H9 (cell line): ENCODE results near the gene RGS6. TPM values are rescaled to one million over a fixed set of nuclear protein-coding genes. Genes with fewer than 3 reads are reported as not detected.

Experiments
- DNase-seq: peaks from one replicate; pipeline ENCODE4 v3.0.0-alpha.2; 2017
- H2AFZ ChIP-seq: one replicate; pipeline ENCODE4 v1.6.1; 2013; ENCODE audit warnings: mild to moderate bottlenecking, low read length, control low read depth, moderate library complexity
- H2AK5ac ChIP-seq: 2 replicates; pipeline ENCODE4 v1.6.1; 2013; ENCODE audit warnings: low read length, control low read depth, mixed read lengths; ENCODE audit not compliant: insufficient read length
- H2BK120ac ChIP-seq: one replicate; pipeline ENCODE4 v1.6.1; 2013; ENCODE audit warnings: low read depth, mild to moderate bottlenecking, low read length, control low read depth, inconsistent platforms; ENCODE audit not compliant: poor library complexity, severe bottlenecking
- H2BK12ac ChIP-seq: 2 replicates; pipeline ENCODE4 v1.6.1; 2013; ENCODE audit warnings: low read length, control low read depth, mixed read lengths, low read depth; ENCODE audit not compliant: insufficient read length
- H2BK15ac ChIP-seq: 2 replicates; pipeline ENCODE4 v1.6.1; 2013; ENCODE audit warnings: low read depth, low read length, control low read depth
- H2BK20ac ChIP-seq: one replicate; pipeline ENCODE4 v1.6.1; 2013; ENCODE audit warnings: low read depth, mild to moderate bottlenecking, low read length, control low read depth, inconsistent platforms; ENCODE audit not compliant: poor library complexity, severe bottlenecking
- H2BK5ac ChIP-seq: 2 replicates; pipeline ENCODE4 v1.6.1; 2013; ENCODE audit warnings: low read length, control low read depth, mixed read lengths; ENCODE audit not compliant: insufficient read length
- H3K14ac ChIP-seq: 2 replicates; pipeline ENCODE4 v1.6.1; 2013; ENCODE audit warnings: low read length, control low read depth; ENCODE audit not compliant: insufficient read depth
- H3K18ac ChIP-seq: 2 replicates; pipeline ENCODE4 v1.6.1; 2013; ENCODE audit warnings: low read depth, mild to moderate bottlenecking, mixed read lengths, low read length, control low read depth; ENCODE audit not compliant: insufficient read length
- H3K23ac ChIP-seq: 2 replicates; pipeline ENCODE4 v1.6.1; 2013; ENCODE audit warnings: low read length, control low read depth, mixed read lengths, low read depth; ENCODE audit not compliant: insufficient read length
- H3K23me2 ChIP-seq: 2 replicates; pipeline ENCODE4 v1.6.1; 2013; ENCODE audit warnings: low read depth, mild to moderate bottlenecking, mixed read lengths, low read length, control low read depth; ENCODE audit not compliant: insufficient read length, poor library complexity, severe bottlenecking
- H3K27ac ChIP-seq: 2 replicates; pipeline ENCODE4 v1.5.1; 2013; ENCODE audit warnings: low read length, control low read depth, mixed read lengths, low read depth; ENCODE audit not compliant: insufficient read length
- H3K27me3 ChIP-seq: 2 replicates; pipeline ENCODE4 v1.6.1; 2013; ENCODE audit warnings: low read length, control low read depth, inconsistent platforms; ENCODE audit not compliant: insufficient read depth
- H3K4ac ChIP-seq: 2 replicates; pipeline ENCODE4 v1.6.1; 2013; ENCODE audit warnings: low read depth, mild to moderate bottlenecking, control low read depth, inconsistent platforms, low read length, moderate library complexity
- H3K4me1 ChIP-seq: 2 replicates; pipeline ENCODE4 v1.6.1; 2013; ENCODE audit warnings: low read length, control low read depth, inconsistent platforms; ENCODE audit not compliant: insufficient read depth
- H3K4me2 ChIP-seq: 2 replicates; pipeline ENCODE4 v1.6.1; 2013; ENCODE audit warnings: low read length, control low read depth, mixed read lengths; ENCODE audit not compliant: insufficient read length, insufficient read depth
- H3K56ac ChIP-seq: 2 replicates; pipeline ENCODE4 v1.6.1; 2013; ENCODE audit warnings: low read depth, mild to moderate bottlenecking, mixed read lengths, low read length, control low read depth; ENCODE audit not compliant: insufficient read length
- H3K79me1 ChIP-seq: 2 replicates; pipeline ENCODE4 v1.6.1; 2013; ENCODE audit warnings: low read depth, mild to moderate bottlenecking, moderate library complexity, low read length, control low read depth, inconsistent platforms; ENCODE audit not compliant: insufficient read depth, poor library complexity, severe bottlenecking
- H3K79me2 ChIP-seq: 2 replicates; pipeline ENCODE4 v1.6.1; 2013; ENCODE audit warnings: low read length, control low read depth, inconsistent platforms; ENCODE audit not compliant: insufficient read depth
- H3K9ac ChIP-seq: 2 replicates; pipeline ENCODE4 v1.6.1; 2013; ENCODE audit warnings: low read length, control low read depth, mixed read lengths; ENCODE audit not compliant: insufficient read length; ENCODE audit errors: extremely low read depth
- H3K9me3 ChIP-seq: one replicate; pipeline ENCODE4 v1.6.1; 2013; ENCODE audit warnings: low read depth, low read length, inconsistent platforms; ENCODE audit not compliant: control insufficient read depth
- H3T11ph ChIP-seq: one replicate; pipeline ENCODE4 v1.6.1; 2013; ENCODE audit warnings: mild to moderate bottlenecking, low read length, control low read depth, inconsistent platforms
- H4K20me1 ChIP-seq: one replicate; pipeline ENCODE4 v1.6.1; 2013; ENCODE audit not compliant: control insufficient read depth, insufficient read length, insufficient read depth
- H4K5ac ChIP-seq: 2 replicates; pipeline ENCODE4 v1.6.1; 2013; ENCODE audit warnings: low read depth, mild to moderate bottlenecking, mixed read lengths, low read length, control low read depth; ENCODE audit not compliant: insufficient read length
- H4K8ac ChIP-seq: replicated peaks from 2 replicates; pipeline ENCODE4 v1.6.1; 2013; ENCODE audit warnings: low read length, control low read depth, mixed read lengths, low read depth; ENCODE audit not compliant: insufficient read length
- H4K91ac ChIP-seq: 2 replicates; pipeline ENCODE4 v1.6.1; 2013; ENCODE audit warnings: low read depth, mild to moderate bottlenecking, moderate library complexity, mixed read lengths, low read length, control low read depth; ENCODE audit not compliant: insufficient read length
- H3K27ac Mint-ChIP-seq, 3 experiments: 2 replicates in 2 of 3; 3 replicates in 1 of 3; pipeline ENCODE4 v1.8.0; 2020 to 2021; ENCODE audit warnings: mixed read lengths in 3 of 3, mild to moderate bottlenecking in 1 of 3, moderate library complexity in 1 of 3
- H3K27me3 Mint-ChIP-seq: 2 replicates; pipeline ENCODE4 v1.8.0; 2021; ENCODE audit warnings: low read depth, mild to moderate bottlenecking, moderate library complexity, mixed read lengths
- H3K36me3 Mint-ChIP-seq, 3 experiments: 2 replicates in 2 of 3; 3 replicates in 1 of 3; pipeline ENCODE4 v1.8.0; 2020 to 2021; ENCODE audit warnings: low read depth in 3 of 3, mixed read lengths in 3 of 3; ENCODE audit not compliant: insufficient read depth in 1 of 3
- H3K4me1 Mint-ChIP-seq, 2 experiments: 2 replicates each; pipeline ENCODE4 v1.8.0; 2020; ENCODE audit warnings: mixed read lengths in 2 of 2
- H3K4me3 Mint-ChIP-seq, 2 experiments: 2 replicates in 1 of 2; 3 replicates in 1 of 2; pipeline ENCODE4 v1.8.0; 2020 to 2021; ENCODE audit warnings: mild to moderate bottlenecking in 2 of 2, mixed read lengths in 2 of 2, moderate library complexity in 1 of 2
- H3K9me3 Mint-ChIP-seq, 2 experiments: 2 replicates in 1 of 2; 3 replicates in 1 of 2; pipeline ENCODE4 v1.8.0; 2020; ENCODE audit warnings: mild to moderate bottlenecking in 2 of 2, mixed read lengths in 2 of 2, moderate library complexity in 1 of 2
- CTCF ChIP-seq: fragments of 200-600 bp; sonication (generic); conservative IDR thresholded peaks from 3 replicates; pipeline ENCODE4 v1.8.0; 2021; ENCODE audit warnings: antibody characterized with exemption, mild to moderate bottlenecking
- WGBS: extraction: QIAGEN DNeasy Blood & Tissue Kit; methylation state at CpG from one replicate; pipeline ENCODE4 v1.1.7; 2013; ENCODE audit warnings: missing lambda C conversion rate, low lambda C conversion rate, mixed read lengths; ENCODE audit not compliant: insufficient read length; ENCODE audit errors: extremely low coverage; 5-methylcytosine and 5-hydroxymethylcytosine counted together
- total RNA-seq: library from RNA; stranded (reverse); gene quantifications from 2 replicates; pipeline ENCODE4 v1.2.1, GENCODE V29; 2021

The RGS6 gene
- total RNA-seq, 1 experiment from 2014 or later = 3.0 TPM

GRCh38 chr14:72081137-72081536 is 148.9 kb downstream of the RGS6 start:
- TF ChIP-seq CTCF = no peak
- no peaks in the 10 kb centered on the region for H3K79me1 ChIP-seq
- no peaks in the 10 kb centered on the region for H3K27me3 ChIP-seq
- Mint-ChIP-seq H3K4me3 (no peak overlapping the region), H3K9me3 (peaks cover 14 to 21% of the 10 kb centered on the region in 2 experiments), H3K36me3 (peaks cover 3 to 24% (median 6%) of the 10 kb centered on the region in 3 experiments), H3K27me3 (no peaks in the 10 kb centered on the region), H3K4me1 (peaks cover 8 to 19% of the 10 kb centered on the region in 2 experiments), H3K27ac (no peak overlapping the region)
- no peaks in the 10 kb centered on the region for H3K79me2 ChIP-seq
- H3K18ac ChIP-seq = no peak overlapping the region
- no peak overlapping the region for H4K5ac ChIP-seq
- H2AK5ac ChIP-seq = no peak overlapping the region
- no peaks in the 10 kb centered on the region for H3K23me2 ChIP-seq
- no peak overlapping the region for H2BK120ac ChIP-seq
- H3K56ac ChIP-seq = no peak overlapping the region
- no peak overlapping the region for H2BK20ac ChIP-seq
- H3K4me1 ChIP-seq = peaks cover 4% of the 10 kb centered on the region; the same call in 1 of the 2 replicates
- H2BK12ac ChIP-seq = no peak overlapping the region
- no peak overlapping the region for H2AFZ ChIP-seq
- H3K14ac ChIP-seq = no peak overlapping the region
- no peak overlapping the region for H3T11ph ChIP-seq
- H4K20me1 ChIP-seq = no peaks in the 10 kb centered on the region
- H3K27ac ChIP-seq = no peak overlapping the region
- H2BK5ac ChIP-seq = no peak overlapping the region
- no peak overlapping the region for H2BK15ac ChIP-seq
- no CpG with 5 or more reads among the region's 1 CpG for WGBS
- no peak overlapping the region for H3K9ac ChIP-seq
- H4K91ac ChIP-seq = no peak overlapping the region
- H3K9me3 ChIP-seq = no peaks in the 10 kb centered on the region
- no peak overlapping the region for H4K8ac ChIP-seq
- no peak overlapping the region for H3K4me2 ChIP-seq
- no peak for DNase-seq
- no peak overlapping the region for H3K4ac ChIP-seq
- no peak overlapping the region for H3K23ac ChIP-seq
